ENCODE data around the gene SAPCD2.

DNA sequence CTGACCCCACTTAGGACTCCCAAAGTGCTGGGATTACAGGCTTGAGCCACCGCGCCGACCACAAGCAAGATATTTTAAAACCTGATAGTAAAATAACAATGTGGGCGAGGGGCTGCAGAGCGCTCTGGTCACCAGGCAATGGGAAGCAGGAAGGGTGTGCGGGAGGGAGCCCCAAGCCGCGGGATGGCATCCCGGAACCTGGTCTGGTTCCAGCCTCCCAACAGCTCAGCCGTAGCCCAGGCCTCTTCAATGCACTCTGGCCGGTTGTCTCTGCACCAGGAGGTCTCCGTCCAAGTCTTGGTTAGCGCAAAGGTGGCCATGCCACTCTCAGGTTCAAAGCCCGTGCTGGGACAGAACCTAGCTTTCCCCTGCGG is 6.3 kb upstream of the SAPCD2 start:
- TF ChIP-seq PAX5 (IDR thresholded peaks at IDR 0.05; ENCODE audit: insufficient read depth, low read length, severe bottlenecking): no peak
- TF ChIP-seq POLR2A (IDR thresholded peaks at IDR 0.05; ENCODE audit: low read depth, low read length): no peak
- TF ChIP-seq TAF1 (IDR thresholded peaks at IDR 0.05; ENCODE audit: low read depth, low read length): no peak

All from GM12891 (cell line).